NCI-H1436 treated with DMSO at 0.1 percent for 48 hours (cell line): ENCODE data around the gene ZBTB7C.
A peak's percentile ranks its signal among the peaks of the same experiment; 100 is the strongest.

ENCODE experiments used
- DNase-seq: peaks from one replicate; lab custom pipeline; 2025; lab: John Stamatoyannopoulos, UW

ZBTB7C gene

DNA sequence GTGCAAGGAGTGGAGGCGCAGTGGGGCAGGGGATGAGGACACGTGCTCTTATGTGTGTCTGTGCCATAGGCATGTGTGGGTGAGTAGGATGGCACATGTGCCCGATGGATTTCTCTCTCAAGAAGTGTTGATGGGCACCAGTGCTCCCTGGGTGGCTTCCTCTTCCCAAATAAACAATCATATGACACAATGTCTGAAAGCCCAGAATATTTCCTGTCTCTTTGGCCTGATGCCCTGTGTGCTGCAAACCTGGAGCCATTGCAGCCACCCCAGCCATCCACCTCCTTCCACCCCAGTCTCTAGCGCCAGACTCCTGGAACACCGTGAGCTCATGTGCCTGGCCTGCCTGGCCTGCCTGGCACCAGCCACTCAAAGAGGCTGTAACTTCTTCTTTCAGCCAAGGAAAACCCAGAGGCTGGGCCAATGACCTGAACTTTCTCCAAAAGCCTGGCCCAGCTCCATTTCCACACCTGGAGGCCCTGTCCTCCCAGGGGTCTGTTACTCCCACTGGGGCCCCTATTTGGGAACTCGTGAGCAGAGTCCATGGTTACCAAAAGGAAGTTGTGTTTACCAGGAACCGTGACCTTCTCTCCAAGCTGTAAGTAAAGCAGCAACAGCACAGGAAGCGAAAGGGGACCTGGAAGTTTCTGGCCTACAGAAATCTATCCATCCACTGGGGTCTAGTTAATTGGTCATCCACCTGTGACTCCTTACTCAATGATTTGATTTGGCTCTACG lies 9.5 kb upstream of the ZBTB7C start:
- DNase-seq: no peak

DNA sequence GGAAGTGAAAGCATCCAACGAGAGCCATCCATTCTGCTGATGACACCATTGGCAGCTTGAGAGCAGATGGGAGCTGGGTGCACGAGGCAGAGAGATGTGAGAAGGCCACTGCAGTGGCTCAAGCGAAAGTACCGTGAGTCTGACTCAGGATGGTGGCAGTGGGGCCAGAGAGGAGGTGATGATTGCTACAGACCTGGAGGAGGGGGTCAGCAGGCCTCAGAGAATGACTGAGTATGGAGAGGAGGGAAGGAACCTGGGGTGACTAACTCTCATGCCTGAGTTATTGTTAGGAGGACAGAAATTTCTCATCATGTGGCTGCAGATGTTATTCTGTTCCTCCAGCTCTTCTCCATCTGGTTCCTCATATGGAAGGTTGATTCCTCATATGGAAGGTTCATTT lies 8.8 kb upstream of the ZBTB7C start:
- DNase-seq: no peak

DNA sequence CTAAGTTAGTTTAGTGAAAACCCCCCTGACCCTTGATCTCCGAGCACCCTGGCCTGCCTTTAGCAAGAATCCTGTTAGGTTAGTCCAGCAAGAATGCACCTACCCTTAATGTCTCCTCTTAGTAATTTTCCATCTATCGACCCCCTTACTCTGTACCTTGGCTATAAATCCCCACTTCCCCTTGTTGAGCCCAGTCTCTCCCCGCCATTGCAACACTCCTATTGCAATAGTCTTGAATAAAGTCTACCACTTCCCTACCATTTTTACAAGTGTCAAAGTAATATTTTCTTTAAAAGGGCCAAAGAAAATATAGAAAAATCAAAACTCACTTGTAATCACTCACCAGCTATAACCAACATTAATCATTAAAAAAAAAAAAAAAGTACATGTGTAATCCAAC lies 4.2 kb upstream of the ZBTB7C start:
- no peak for DNase-seq

DNA sequence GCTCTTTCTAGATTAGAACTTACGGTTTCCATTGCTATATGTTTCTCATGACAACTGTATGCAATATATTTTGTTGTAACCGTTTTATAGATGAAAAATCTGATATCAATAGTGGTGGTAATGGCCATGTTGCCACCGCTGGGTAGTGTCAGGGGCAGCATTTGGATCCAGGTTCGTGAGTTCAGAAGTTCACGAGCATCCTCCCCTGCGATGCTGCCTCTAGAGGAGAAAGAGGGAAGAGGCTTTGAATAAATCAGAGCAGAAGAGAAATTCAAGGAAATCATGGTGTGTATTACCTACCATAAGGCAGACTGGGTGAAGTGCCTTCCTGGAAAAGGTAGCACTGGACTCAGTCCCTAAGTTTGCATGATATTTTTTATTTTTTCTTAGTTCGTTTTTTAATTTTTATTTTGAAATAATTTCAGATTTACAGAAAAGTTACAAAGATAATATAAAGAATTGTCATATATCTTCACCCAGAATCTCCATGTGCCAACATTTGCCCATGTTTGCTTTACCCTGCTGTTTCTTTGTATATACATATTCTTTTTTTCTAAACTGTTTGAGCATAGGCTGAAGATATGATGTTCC lies 3.3 kb upstream of the ZBTB7C start:
- peak; percentile 14 for DNase-seq

DNA sequence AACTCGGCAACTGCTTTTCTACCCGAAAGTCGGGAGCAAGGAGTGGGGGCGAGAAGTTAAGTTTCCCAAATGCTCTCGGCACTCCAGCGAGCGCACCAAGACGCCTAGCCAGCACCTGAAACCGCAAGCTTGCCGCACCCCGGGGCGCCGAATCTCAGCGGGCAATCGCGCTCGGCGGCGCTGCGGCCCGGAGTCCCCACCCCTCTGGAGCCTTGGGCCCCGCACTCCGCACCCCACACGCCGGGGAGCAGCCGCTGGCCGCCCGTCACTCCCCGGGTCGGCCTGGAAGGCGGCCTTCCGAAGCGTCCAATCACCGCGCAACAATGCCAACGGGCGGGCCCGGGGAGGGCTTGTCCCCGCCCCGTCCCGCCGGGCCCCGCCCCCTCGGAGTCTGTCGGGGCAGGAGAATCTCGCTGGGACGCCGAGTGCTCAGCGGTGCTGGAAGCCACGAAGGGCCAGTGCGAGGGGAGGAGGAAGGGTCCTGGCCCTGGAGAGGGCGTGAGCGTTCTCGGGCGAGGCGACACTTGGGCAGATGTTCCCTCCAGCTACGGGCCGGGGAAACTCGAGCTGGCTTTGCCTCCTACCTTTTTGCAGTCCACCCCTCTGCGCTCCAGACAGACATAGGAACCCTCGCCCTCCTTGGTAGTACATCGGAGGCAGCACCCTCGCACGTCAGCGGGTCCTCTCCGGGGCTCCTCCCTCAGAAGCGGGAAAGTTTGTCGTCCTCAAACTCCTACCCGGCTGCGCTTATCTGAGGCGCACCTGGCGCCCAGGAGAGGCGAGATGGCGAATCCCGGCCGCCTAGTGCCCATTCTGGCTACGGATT lies 1.1 kb upstream of the ZBTB7C start:
- peak; percentile 48 for DNase-seq

DNA sequence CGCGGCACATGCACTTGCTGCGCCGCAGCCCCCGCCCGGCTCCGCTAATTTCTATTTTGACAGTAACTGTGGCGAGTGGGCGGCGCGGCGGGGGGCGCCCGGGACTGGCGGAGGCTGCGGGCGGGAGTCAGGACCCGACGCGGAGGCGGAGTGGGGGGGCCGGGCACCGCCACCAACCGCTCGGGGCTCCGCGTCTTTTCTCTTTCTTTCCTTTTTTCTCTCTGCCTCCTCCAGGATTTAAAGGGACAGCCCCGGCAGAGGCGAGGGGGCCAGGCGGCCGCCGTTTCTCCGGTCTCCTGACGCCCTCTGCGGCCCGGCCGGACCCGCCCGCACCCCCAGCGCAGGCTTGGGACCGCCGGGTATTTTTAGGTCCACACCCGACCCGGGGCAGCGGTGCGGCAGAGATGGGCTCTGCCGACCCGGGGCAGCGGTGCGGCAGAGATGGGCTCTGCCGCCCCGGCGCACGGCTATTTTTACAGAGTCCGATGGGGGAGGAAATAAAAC lies 460 bp upstream of the ZBTB7C start:
- DNase-seq: no peak

DNA sequence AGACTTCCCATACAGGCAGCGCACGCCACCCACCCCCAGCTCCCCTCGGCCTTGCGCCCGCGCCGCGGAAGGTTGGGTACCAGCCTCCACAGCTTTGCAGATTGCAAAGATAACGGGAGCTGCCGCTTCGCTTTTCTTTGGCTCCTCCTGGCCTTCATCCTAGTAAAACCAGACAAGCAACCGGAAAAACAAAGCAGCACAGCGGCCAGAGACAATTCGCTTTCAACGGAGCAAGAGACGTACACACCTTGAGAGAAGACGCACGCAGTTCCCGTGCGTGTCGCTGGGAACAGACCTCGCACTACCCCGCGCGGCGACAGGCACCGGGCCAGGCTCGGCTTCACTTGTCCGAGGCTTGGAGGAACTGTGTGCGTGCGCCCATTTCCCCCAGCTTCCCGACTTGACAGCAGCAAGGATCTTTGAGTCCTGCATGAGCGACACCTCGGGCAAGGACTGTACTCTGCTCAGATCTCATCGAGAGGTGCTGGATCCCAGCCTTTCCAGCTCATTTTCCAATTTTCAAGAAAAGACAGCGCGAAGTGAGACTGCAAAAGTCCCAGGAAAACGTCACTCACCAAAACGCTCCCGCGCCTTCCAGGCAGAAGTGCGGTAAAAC lies 964 bp downstream of the ZBTB7C start:
- DNase-seq: no peak

DNA sequence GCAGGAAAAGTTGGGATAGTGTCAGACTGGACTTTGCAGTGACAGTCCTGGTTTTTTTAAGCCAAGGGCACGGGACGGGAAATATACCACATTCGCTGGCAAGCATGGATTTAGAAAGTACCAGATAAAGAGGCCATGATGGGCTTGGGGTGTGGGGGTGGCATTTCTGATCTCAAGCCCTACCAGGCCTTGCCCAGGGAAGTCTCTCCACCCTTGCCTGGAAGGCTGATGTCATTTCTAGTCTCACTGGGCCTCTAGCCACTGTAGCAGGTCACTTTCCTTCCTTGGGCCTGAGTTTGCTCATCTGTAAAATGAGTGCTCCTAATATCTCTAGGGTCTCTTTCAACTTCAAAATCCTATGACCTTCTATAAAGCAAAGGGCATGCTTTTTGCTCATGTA lies 1.8 kb downstream of the ZBTB7C start:
- DNase-seq: no peak

DNA sequence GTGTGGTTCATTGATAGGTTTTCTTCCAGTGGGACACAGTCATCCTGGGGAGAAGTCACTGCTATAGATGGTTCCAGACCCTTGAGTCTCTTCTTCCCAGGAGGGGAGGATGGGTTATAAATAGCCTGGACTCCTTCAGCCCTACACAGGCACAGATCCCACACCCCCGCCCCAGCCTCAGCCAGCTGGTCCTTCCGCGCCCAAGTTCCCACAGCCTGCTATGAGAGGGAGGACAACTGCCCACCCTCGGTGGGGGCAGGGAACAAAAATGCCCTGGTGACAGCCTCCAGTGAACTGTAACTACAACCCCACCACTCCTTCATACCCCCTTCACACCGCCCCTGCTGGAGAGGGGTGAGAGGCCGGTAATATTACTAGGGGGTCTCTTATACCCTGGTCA lies 3.2 kb downstream of the ZBTB7C start:
- DNase-seq: no peak

DNA sequence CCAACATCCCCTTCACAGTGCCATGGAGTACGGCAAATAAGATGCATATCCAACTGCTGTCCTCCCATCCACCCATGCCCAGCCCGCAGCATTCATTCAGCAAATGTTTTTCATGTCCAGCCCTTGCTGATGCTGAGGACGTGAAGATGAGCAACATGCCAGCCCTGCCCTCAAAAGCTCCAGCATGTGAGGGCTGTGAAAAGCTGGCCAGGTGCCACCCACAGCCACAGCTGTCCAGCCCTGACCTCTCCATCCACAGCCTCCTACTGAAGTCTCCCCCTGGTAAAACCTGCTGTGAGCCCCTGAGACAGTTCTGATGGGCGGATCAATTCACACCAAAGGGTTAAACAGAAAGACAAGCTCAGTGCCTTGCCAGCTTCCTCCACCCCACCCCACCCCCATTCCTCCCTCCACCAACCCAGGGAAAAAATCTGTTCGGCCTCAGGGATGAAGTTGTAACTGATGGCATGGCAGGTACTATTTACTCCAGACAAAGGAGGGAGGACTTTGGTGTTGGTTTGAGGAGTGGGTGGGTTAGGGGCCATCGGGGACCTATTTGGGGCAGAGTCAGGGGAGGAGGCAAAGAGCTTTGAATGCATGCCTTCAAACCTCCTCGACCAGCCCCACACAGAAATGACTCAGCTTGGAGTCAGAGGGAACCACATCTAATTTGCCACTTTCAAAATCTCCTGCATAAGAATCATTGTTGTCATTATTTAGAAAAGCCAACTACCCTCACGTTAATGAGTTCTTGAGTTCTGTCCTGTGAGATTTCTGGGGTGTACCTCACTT lies 4.3 kb downstream of the ZBTB7C start:
- DNase-seq: no peak

DNA sequence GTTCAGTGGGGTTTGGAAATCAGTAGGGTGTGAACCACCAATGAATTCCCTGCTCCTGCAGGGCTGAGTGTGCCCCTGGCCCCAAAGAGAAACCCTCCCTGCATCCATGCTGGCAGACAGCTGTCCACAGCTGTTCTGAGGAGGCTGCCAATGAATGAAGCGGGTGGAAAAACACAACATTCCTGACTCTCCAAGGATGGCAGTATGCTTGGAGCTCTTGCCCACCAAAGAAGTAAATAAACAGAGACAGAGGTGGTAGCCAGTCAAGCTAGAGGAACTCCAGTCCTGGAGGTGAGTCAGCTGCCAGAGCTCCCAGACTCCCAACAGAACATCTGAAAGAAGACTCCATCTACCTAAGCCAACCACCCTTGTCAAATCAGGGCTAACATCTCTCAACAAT lies 6.2 kb downstream of the ZBTB7C start:
- DNase-seq: no peak

DNA sequence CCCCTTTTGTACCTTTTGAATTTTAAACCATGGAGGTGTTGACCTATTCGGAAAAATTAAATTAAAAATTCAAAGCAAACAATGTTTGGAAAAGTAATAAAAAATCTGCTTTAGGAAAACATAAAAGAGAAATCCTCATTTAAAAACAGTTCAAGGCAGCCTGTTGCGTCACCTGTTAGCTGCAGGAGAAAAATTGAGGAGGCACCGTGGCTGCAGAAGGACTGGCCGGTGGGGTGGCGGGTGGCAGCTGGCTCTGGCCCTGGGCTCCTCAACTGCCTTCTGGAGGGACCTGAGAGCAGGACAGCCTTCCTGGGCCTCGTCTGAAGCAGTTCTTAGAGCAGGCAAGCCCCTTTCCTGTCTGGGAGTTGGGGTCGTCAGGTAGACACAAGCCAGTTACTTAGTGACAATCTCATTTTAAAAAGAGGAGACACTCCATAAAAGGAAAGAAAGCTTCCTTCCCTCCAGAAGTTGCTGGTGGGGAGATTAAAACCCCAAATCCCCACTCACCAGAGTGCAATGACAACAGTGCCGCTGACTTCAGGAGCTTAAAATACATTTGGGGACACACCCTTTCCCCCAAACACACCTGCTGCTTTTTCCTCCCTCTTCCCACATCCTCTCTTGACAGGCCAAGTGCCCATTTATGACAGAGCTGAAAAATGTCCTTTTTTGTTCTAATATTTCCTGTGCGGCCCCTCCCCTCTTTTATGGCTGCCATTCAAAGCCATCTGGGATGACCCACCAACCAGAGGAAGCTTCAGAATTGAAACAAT lies 9.7 kb downstream of the ZBTB7C start:
- no peak for DNase-seq

DNA sequence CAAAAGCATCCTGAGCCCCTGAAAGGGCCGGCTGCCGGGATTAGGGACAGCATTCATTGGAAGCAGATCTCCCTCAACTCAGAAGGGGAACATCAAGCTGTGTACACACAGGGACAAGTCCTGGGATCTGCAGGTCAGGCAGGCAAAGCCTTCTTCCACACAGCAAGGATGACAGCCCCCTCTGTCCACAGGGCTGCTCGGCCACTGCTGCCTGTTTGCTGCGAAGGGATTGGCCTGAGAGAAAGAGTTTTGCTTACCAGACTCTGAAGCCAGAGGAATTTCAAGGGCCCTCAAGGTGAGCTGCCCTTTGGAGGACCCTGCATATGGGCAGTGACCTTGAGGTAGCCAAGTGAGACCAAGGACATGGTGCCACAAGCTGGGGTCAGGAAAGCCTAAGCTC lies 11.1 kb downstream of the ZBTB7C start:
- DNase-seq: no peak

DNA sequence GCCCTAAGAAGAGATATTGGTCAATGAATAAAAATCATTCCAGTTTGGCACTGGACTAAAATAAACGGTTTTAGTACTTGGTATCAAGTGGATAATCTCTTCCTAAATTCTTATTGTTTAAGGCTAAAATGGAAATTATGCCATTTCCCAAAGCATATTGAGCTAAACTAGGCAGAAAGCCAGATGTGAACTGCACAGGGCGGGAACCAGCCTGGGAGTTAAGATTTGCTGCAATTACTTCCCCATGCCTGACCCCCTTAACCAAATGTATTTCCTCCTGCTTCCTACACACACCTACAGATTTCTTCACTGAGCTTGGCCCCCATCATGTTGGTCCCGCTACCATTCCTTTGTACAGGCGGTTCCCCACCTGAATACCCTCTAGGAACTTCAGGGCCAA lies 12.2 kb downstream of the ZBTB7C start:
- DNase-seq: no peak

DNA sequence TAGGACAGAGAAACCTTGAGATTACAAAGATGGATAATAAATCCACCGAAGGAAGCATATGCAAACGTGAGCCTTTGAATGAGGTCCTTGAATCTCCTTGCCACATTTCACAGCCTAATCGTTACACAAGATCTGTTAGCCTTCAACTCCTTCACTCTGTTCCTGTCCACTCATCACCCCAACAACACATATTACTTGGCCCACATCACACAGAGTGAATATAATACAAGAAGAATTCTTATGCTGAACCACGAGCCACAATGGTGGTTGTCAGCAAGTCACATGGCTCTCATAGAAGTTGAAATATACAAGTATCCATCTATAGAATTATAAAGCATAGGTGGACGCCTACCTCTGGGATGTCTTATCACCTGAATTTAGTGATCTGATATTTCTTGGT lies 12.6 kb downstream of the ZBTB7C start:
- DNase-seq: no peak

DNA sequence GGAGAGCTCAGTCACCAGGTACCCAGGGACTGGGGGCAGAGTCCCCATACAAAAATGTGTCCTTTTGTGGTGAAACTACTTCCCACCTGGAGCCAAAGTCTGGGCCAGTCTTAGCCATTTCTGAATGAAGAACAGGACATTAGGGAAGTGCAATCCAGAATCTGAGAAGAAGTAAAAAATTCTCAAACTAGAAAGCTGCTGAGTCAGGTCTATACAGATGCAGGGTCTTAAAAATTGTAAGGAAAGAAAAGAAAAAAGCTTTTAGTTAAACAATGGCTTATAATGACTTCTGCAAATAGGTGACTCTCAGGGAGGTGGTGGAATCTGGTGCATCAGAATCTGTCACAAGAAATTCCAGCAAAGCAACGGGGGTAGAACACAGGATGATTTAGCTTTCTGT lies 13.5 kb downstream of the ZBTB7C start:
- DNase-seq: no peak

DNA sequence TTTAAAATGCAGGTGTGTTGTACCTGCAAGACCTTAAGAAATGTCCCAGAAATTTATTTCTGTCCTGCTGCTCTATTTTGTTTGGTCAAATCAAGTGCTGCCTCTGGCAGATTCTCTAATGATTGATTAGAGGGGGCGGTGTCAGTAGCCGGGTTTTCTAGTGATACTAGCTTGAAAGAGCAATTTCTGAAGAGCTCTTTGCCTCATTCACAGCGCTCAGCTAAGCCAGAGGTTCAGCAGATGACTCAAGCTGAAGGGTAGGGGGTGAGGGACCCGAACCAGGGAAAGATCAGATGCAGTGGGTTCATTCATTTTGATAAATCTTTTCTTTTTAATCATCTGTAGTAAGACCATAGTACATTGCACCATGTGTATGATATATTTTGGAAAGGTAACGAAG lies 15.0 kb downstream of the ZBTB7C start:
- no peak for DNase-seq

DNA sequence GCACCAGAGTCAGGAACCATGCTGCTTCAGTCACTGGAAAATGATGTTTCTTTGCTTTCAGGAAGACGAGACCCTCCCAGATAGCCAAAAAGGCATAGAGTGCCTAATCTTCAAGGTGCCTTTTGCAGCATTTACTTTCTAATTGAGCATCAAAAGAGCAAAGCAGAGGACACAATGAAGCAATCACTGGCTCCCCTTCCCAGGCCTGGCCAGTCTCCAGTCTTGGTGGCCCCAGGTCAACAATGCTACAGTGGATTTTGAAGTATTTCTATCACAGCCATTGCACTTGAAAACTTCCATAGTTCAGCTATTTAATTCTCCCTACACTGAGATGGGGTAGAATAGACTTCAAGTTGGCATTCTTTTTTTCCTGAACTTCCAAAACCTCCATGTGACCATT lies 15.4 kb downstream of the ZBTB7C start:
- no peak for DNase-seq

DNA sequence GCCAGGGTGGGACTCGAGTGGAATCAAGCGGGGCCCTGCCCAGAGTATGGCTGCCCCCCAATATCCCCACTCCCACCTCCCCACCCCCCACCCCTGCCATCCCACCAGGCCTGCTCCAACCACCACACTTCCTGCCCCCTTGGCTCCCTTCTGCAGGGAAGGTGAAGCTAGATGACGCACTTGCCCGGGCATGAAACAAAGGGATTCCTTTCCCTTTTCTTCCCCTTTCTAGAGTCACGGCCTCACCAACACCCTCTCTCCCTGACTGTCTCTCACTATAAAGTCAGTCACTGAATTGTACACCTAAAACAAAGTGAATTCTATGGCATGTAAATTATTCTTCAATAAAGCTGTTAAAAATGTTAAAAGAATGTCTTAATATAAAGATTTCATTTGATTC lies 16.0 kb downstream of the ZBTB7C start:
- DNase-seq: no peak

DNA sequence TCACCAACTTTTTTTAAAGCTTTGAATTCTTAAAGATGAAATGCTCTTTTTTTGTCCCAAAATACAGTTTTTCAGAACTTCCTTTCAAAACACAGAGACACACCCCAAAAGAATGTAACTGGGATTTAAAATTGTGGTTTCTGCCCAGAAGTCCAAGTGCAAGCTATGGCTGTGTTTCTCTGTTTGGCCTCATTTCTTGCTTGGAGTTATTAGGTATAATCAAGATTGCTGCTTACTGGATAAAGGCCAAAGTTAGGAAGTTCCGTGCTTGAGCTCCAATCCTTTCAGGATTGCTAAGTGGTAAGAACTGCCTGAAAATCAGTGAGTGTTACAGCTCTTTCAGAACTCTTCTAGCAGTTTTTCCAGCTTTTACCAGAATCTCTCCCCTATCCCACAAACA lies 16.9 kb downstream of the ZBTB7C start:
- no peak for DNase-seq

DNA sequence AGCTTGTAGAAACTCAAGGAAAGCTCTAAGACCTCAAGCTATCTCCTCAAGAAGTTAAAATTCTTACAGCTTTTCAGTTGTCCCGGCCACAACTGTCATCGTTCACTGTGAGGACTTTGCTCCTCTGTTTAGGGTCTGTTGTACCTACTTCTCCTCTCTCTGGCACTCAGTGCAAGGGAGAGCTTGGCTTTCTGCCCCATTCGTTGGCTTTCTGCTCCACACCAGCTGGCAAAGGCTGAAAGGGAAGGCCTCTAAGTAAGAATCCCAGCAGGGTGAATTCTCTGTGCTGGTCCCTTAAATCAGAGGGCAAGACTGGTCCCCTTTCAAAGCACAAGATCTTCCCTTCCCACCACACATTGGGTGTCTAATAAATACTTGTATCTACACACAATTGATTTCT lies 17.3 kb downstream of the ZBTB7C start:
- no peak for DNase-seq
